ENCODE measurements around the gene CDHR3. TPM values are rescaled to one million over a fixed set of nuclear protein-coding genes. Genes with fewer than 3 reads are reported as not detected.

CDHR3 gene
- total and polyA plus RNA-seq, 9 of the 15 experiments (the other 6 are each of a cell fraction or from before 2014, with no cell fraction given) = 0.03 to 0.66 (median 0.24) TPM; not detected in 1

DNA sequence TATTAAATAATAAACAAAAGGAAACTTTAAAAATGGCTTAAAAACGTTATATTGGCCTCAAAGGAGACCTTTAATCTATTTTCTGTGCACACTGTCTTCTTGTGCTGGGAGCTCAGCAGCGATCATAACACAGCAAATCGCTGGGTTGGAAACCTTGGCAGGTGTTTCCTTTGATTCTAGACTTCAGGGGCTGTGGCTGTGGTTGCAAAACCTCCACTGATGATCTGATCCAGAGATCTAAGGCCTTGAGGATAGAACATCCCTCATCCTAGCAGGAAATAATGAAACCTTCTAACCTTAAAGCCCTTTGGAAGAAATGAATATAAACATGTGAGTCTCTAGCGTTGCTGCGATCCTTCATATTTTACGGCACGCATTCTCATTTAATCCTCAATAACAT lies 29.8 kb downstream of the CDHR3 start:
- POLR2A ChIA-PET = no interaction called here
- Histone ChIP-seq H3K27me3 (ENCODE audit: control insufficient read depth in 2 of 2, insufficient read depth in 2 of 2, low read length in 2 of 2) (peaks cover 20 to 58% of the 10 kb centered on the region in 2 experiments), H3K9me3 (replicated peaks; ENCODE audit: control insufficient read depth, insufficient read depth, low read depth, low read length) (no peaks in the 10 kb centered on the region), H3K9me1 (ENCODE audit: control insufficient read depth, insufficient read depth, low read length) (no peaks in the 10 kb centered on the region), H3K4me1 (replicated peaks in 1 of 2; ENCODE audit: control insufficient read depth in 2 of 2, insufficient read depth in 2 of 2, low read length in 2 of 2) (no peaks in the 10 kb centered on the region), H3K4me2 (ENCODE audit: insufficient read depth, low read length) (no peak overlapping the region), H3K36me3 (ENCODE audit: control insufficient read depth, insufficient read depth, low read length) (no peaks in the 10 kb centered on the region), H3K9ac (ENCODE audit: insufficient read depth in 1 of 2, low read depth in 2 of 2, low read length in 2 of 2) (no peak overlapping the region), H3K27ac (ENCODE audit: extremely low read depth, low read depth, low read length) (no peak overlapping the region), H4K20me1 (replicated peaks; ENCODE audit: control insufficient read depth, insufficient read depth, low read length) (no peaks in the 10 kb centered on the region; the same call in 1 of the 2 replicates), H3K4me3 (no peak overlapping the region), H2AFZ (ENCODE audit: low read depth, low read length) (no peak overlapping the region), H3K79me2 (ENCODE audit: control insufficient read depth, insufficient read depth, low read length) (no peaks in the 10 kb centered on the region)
- CTCF ChIA-PET (ENCODE audit: low intra/inter-chr PET ratio) = interaction anchor here (1.2 kb wide), 1 partner anchor 232 kb away, joined by 3 read pairs; no protein-coding TSS in a partner anchor
- no TSS peak for BruUV-seq (replicated peaks)
- intact Hi-C loops (cut with micrococcal nuclease) = no loop called here
- no peak for FAIRE-seq
- ATAC-seq = no peak
- 15% methylated on average over 7 of the region's 7 CpGs for WGBS (ENCODE audit: insufficient coverage, low coverage, missing lambda C conversion rate)
- no peak for DNase-seq (ENCODE audit: extremely low read depth in 1 of 4, low spot score in 3 of 4)
- no peak for TF ChIP-seq MXI1 (IDR thresholded peaks at IDR 0.05; ENCODE audit: low read depth, low read length)
- TF ChIP-seq ZNF239 (CRISPR knock-in tag; IDR thresholded peaks at IDR 0.05) = no peak
- no peak for TF ChIP-seq CHCHD3 (CRISPR knock-in tag; IDR thresholded peaks at IDR 0.05)
- TF ChIP-seq HDAC8 (tag; IDR thresholded peaks at IDR 0.05) = no peak
- TF ChIP-seq, protein P1, sequence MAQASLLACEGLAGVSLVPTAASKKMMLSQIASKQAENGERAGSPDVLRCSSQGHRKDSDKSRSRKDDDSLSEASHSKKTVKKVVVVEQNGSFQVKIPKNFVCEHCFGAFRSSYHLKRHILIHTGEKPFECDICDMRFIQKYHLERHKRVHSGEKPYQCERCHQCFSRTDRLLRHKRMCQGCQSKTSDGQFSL (CRISPR knock-in tag; IDR thresholded peaks at IDR 0.05) = no peak
- TF ChIP-seq, protein P1 (tag; IDR thresholded peaks at IDR 0.05) = no peak
- TF ChIP-seq FOXA1 (IDR thresholded peaks at IDR 0.05; ENCODE audit: borderline replicate concordance) = no peak
- TF ChIP-seq HNRNPH1 (optimal IDR thresholded peaks at IDR 0.05; ENCODE audit: low read depth, low read length) = no peak
- TF ChIP-seq, protein P2, sequence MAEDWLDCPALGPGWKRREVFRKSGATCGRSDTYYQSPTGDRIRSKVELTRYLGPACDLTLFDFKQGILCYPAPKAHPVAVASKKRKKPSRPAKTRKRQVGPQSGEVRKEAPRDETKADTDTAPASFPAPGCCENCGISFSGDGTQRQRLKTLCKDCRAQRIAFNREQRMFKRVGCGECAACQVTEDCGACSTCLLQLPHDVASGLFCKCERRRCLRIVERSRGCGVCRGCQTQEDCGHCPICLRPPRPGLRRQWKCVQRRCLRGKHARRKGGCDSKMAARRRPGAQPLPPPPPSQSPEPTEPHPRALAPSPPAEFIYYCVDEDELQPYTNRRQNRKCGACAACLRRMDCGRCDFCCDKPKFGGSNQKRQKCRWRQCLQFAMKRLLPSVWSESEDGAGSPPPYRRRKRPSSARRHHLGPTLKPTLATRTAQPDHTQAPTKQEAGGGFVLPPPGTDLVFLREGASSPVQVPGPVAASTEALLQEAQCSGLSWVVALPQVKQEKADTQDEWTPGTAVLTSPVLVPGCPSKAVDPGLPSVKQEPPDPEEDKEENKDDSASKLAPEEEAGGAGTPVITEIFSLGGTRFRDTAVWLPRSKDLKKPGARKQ (CRISPR knock-in tag; IDR thresholded peaks at IDR 0.05) = no peak
- TF ChIP-seq ASH1L (IDR thresholded peaks at IDR 0.05; ENCODE audit: borderline replicate concordance, low read depth, partially characterized antibody) = no peak
- TF ChIP-seq KLF13 (tag; IDR thresholded peaks at IDR 0.05; ENCODE audit: borderline replicate concordance, low read depth) = no peak
- TF ChIP-seq MECOM (CRISPR knock-in tag; IDR thresholded peaks at IDR 0.05) = no peak
- no peak for TF ChIP-seq DIDO1 (tag; IDR thresholded peaks at IDR 0.05; ENCODE audit: low read depth)
- TF ChIP-seq, protein P3, sequence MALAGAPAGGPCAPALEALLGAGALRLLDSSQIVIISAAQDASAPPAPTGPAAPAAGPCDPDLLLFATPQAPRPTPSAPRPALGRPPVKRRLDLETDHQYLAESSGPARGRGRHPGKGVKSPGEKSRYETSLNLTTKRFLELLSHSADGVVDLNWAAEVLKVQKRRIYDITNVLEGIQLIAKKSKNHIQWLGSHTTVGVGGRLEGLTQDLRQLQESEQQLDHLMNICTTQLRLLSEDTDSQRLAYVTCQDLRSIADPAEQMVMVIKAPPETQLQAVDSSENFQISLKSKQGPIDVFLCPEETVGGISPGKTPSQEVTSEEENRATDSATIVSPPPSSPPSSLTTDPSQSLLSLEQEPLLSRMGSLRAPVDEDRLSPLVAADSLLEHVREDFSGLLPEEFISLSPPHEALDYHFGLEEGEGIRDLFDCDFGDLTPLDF (CRISPR knock-in tag; IDR thresholded peaks at IDR 0.05) = no peak
- TF ChIP-seq ESRRA (IDR thresholded peaks at IDR 0.05; ENCODE audit: borderline replicate concordance, low read depth) = no peak
- TF ChIP-seq, protein P4, sequence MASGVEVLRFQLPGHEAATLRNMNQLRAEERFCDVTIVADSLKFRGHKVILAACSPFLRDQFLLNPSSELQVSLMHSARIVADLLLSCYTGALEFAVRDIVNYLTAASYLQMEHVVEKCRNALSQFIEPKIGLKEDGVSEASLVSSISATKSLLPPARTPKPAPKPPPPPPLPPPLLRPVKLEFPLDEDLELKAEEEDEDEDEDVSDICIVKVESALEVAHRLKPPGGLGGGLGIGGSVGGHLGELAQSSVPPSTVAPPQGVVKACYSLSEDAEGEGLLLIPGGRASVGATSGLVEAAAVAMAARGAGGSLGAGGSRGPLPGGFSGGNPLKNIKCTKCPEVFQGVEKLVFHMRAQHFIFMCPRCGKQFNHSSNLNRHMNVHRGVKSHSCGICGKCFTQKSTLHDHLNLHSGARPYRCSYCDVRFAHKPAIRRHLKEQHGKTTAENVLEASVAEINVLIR (CRISPR knock-in tag; IDR thresholded peaks at IDR 0.05) = no peak
- TF ChIP-seq, protein P5, sequence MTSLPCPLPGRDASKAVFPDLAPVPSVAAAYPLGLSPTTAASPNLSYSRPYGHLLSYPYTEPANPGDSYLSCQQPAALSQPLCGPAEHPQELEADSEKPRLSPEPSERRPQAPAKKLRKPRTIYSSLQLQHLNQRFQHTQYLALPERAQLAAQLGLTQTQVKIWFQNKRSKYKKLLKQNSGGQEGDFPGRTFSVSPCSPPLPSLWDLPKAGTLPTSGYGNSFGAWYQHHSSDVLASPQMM (CRISPR knock-in tag; IDR thresholded peaks at IDR 0.05) = no peak
- no peak for TF ChIP-seq ZBTB17 (CRISPR knock-in tag; IDR thresholded peaks at IDR 0.05)
- TF ChIP-seq RFX1 (IDR thresholded peaks at IDR 0.05) = no peak
- in situ Hi-C loops (cut with MboI) = no loop called here

Measured in K562 (cell line).